Skeletal muscle cell (primary cell): Measurements from ENCODE around the gene SOWAHC.
"Not testable (repeated sequence)": the region's sequence is repeated elsewhere in the genome, so short reads cannot be mapped to it uniquely, and the experiment has no call there.

Experiments used
- DNase-seq: peaks from one replicate; pipeline ENCODE4 v3.0.0-alpha.2; 2010; ENCODE audit warnings: low read depth
- H3K4me3 ChIP-seq: 2 replicates; pipeline ENCODE4 v1.5.1; 2011; ENCODE audit warnings: low read depth, mild to moderate bottlenecking, control low read depth, low read length, moderate library complexity

Gene SOWAHC

DNA sequence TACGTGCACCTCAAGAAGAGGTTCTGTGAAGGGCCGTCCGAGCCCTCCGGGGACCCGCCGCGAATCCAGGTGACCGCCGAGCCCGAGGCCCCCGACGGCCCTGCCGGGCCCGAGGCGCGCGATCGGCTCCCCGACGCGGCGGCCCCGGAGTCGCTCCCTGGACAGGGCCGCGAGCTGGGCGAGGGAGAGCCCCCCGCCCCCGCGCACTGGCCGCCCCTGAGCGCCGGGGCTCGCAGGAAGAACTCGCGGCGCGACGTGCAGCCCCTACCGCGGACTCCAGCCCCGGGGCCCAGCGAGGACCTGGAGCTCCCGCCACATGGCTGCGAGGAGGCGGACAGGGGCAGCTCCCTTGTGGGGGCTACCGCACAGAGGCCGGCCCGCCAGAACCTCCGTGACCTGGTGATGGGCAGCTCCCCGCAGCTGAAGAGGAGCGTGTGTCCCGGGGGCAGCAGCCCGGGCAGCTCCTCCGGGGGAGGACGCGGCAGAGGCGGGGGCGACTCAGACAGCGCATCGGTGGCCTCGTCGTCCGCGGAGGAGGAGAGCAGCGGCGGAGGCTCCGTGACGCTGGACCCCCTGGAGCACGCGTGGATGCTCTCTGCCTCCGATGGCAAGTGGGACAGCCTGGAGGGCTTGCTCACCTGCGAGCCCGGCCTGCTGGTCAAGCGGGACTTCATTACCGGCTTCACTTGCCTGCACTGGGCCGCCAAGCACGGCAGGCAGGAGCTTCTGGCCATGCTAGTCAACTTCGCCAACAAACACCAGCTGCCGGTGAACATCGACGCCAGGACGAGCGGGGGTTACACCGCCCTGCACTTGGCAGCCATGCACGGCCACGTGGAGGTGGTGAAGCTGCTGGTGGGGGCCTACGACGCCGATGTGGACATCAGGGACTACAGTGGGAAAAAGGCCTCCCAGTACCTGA is 812 bp downstream of the SOWAHC start:
- peak overlapping the region; percentile 72 for H3K4me3 ChIP-seq
- no peak for DNase-seq

DNA sequence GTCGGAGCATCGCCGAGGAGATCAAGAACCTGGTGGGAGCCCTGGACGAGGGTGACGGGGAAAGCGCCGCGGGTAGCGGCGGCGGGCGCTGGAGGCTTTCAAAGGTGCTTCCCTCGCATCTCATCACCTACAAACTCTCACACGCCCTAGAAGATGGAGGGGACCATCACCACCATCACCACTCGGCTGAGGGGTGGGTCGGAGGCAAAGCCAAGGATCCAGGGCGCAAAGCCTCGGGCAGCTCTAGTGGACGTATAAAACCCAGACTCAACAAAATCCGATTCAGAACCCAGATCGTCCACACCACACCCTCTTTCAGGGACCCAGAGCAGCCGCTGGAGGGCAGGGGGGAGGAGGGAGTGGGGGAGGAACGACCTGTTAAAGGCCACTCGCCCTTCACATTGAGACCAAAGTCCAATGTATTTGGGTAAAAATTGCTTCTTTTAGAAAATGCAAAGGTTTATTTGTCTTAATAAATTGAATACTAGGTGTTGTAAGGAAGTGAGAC is 1.5 kb downstream of the SOWAHC start:
- no peak for DNase-seq
- H3K4me3 ChIP-seq = peak overlapping the region; percentile 72

DNA sequence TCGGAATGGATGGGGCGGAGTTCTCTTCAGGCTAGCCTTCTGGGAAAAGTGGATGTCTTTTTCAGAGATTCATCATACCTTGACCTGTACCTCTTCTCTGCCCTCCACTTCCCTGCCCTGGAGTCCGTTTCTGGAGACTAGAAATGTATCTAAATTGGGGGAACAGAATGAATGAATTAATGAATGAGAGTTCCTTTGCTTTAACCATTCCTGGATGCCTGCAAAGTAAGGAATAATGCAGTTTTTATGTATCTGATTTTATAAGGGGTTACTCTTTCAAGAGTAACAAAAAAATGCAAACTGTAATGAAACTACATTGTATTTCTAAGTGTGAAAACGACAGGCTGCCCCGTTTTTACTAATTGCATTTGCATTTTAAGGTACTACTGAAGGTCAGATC is 2.0 kb downstream of the SOWAHC start:
- peak overlapping the region; percentile 72 for H3K4me3 ChIP-seq
- no peak for DNase-seq

DNA sequence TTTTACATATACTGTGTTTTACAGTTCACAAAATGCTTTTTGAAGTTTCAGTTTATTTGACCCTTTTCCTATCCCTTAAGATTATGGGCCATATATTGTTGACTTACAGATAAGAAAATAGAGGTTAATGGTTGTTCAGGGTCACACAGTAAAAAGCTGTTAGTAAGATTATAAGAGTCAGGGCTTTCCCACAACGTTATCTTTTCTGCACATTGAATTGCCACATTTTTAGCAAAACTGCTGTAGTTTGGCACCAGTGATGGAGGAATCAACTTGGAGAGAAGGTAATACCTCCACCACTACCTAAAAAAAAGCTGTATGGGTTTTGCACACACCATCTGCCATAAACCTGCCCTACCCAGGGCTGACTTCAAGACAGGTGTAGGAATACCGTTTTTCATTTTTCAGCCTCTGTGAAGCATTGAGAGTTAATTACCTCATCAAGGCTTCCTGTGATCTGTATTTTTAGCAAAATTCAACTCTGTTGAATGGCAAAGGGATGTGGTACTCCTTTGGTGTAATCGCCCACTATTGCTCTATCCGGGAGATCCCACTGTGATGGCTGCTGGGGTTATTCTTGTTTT is 5.0 kb downstream of the SOWAHC start:
- DNase-seq = no peak
- no peak overlapping the region for H3K4me3 ChIP-seq

DNA sequence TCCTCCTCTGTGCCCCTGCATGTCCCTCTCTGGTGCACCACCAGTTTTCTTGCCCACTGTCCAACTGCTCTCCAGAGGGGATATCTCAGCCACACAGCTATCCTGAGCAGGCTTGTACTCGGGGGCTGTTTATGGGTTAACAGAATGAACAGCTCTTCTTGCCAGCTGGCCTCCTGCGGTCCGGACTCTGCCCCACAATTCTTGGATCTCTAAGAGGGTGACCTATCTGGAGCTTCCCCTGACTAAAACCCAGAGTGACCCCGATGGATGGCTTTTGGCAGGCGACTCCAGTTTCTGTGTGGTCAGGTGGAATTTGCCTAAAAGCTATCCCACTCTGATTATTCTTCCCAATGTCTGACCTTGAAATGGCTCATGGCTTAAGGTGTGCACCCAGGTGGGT is 9.1 kb downstream of the SOWAHC start:
- no peak for DNase-seq
- H3K4me3 ChIP-seq = no peak overlapping the region

DNA sequence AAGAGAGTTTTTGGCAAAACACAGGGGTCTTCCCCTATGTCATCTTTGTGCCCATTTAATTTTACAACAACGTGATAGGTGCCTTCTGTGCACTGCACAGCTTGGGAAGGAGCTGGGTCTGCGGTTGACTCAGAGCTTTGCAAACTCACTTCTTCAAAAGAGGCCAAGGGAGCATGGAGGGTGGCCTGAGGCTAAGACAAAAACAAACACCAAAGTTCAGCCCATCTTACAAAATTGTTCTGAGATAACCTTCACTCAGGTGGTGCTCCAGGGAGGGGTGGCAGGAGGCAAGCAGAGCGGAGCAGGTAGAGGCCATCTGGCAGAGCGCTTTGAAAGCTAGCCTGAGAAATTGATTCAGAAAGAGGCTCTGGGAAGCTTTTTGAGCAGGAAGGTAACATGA is 9.8 kb downstream of the SOWAHC start:
- H3K4me3 ChIP-seq = no peak overlapping the region
- no peak for DNase-seq

DNA sequence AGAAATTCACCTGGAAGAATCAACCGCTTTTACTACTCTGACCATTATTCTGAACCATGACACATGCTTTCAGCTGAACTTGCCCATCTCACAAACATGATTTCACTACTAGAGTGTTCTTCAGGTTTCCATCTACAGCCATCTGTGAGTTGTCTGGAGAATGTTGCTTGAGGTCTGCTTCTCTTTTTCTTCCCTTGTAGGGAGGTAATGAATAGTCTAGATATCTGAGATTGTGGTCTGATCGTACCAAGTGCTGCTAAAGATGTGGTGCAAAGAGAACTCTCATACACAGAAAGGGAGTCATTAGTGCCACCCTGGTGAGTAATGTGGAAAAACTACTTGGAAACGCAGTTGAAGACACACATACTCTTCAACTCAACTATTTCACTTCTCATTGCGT is 10.2 kb downstream of the SOWAHC start:
- no peak overlapping the region for H3K4me3 ChIP-seq
- DNase-seq = no peak

DNA sequence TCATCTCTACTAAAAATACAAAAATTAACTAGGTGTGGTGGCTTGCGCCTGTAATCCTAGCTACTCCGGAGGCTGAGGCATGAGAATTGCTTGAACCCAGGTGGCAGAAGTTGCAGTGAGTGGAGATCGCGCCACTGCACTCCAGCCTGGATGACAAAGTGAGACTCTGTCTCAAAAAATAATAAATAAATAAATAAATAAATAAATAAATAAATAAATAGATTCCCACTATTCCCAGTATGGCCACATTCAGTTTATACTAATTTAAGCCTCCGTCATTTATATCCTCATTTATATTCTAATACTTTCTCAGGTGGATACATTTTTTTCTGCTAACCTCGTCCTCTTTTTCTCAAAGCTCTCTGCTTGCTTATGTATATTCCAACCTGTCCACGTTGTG is 14.2 kb downstream of the SOWAHC start:
- H3K4me3 ChIP-seq, DNase-seq: not testable (repeated sequence)

DNA sequence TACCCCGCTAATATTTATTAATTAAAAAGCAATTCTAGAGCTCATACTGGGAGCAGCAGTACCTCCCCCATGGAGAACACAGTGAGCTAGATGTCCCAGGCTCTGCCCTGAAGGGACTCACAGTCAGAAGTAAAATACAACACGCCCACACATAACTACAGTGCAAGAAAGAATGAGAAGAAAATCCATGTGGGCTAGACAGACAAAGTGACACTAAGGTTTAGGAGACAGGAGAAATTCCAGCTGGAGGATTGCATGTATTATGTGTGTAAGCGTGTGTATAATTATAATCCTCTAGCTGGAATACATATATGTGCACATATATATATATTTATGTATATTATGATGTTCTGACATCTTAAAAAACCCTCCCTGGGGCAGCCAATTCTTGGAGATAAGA is 15.7 kb downstream of the SOWAHC start:
- no peak overlapping the region for H3K4me3 ChIP-seq
- DNase-seq = no peak

DNA sequence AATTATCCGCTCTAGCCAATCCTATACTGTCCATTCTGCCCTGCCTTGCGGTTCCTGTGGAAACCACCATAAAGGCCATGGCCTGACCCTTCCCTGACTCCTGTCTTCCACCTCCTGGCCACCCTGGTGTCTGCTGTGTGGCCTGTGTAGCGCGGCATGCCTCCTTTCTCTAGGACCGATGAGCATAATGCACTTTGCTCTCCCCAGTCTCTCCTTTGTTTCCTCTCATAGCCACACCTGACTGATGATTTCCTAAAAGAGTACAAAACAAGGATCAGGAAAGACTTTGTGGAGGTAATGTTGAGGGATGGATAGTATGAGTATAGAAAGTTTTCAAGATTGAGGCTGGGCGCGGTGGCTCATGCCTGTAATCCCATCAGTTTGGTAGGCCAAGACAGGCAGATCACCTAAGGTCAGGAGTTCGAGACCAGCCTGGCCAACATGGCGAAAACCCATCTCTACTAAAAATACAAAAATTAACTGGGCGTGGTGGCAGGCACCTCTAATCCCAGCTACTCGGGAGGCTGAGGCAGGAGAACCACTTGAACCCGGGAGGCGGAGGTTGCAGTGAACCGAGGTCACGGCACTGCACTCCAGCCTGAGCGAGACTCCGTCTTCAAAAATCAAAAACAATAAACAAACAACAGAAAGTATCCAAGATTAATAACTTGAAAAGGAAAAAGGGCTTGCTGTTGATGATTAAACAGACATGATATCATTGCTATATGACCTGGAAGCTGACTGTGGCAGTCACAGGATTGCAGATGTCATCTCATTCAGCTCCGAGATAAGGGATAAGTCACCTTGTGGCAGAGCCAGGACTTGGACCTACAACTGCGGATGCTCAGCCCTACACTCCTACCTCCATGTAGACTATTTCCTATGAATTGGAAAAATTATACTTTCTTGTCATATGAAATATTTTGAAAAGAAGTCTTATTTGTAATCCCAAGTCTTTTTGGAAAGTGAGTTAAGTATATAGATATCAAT is 16.6 kb downstream of the SOWAHC start:
- H3K4me3 ChIP-seq = no peak overlapping the region
- no peak for DNase-seq

DNA sequence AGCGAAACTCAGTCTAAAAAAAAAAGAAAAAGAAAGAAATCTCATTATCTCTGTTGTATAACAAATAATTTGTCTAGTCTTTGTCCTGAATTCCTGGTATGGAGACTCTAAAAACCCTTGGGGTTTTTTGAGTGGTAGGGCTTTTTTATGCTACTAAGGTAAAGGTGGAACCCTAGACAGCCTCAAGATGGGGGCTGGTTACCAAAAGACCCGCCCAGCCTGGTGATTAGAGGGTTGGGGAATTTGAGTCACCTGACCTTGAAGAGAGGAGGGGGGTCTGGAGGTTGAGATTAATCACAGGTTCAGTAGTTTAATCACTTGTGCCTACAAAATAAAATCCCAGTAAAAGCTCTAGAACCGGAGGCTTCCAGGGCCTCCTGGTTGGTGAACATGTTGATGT is 17.6 kb downstream of the SOWAHC start:
- no peak overlapping the region for H3K4me3 ChIP-seq
- no peak for DNase-seq

DNA sequence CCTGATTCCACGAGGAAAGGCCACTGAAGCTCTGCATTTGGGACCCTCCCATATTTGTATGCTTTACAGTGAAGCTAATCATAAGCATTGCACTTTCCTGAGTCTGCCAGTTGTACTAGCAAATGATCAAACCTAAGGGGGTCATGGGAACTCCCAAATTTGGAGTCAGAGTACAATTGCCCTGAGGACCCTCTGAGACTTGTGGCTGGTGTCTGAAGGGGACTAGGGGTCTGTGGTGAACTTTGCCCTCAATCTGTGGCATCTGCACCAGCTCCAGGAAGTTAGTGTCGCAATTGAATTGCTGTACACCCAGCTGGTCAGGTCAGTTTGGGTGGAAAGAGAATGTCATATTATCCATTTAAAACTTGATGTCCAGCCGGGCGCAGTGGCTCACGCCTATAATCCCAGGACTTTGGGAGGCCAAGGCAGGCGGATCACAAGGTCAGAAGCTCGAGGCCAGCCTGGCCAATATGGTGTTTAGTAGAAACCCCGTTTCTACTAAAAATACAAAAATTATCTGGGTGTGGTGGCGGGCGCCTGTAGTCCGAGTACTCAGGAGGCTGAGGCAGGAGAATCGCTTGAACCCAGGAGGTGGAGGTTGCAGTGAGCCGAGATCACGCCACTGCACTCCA is 18.1 kb downstream of the SOWAHC start:
- no peak for DNase-seq
- H3K4me3 ChIP-seq = no peak overlapping the region

DNA sequence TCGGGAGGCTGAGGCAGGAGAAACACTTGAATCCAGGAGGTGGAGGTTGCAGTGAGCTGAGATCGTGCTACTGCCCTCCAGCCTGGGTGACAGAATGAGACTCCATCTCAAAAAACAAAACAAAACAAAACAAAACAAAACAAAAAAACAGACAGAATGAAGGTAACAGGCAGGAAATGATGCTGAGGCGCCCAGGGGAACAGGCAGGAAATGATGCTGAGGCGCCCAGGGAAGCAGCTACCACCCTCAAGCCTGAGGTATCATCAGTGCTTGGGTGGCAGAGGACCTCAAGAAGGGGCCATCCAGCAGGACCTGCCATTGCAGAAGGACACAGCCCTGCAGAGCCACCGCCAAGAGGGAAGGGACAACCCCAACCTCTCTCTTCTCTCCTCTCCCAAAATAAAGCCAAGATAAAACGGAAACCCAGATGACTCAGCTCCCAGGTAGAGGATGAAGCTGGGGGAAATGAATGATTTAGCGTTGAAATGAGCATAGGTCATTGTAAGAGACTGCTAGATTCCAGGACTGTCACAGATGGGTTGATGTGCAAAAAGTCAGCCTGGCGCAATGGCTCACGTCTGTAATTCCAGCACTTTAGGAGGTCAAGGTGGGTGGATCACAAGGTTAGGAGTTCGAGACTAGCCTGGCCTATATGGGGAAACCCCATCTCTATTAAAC is 19.3 kb downstream of the SOWAHC start:
- no peak overlapping the region for H3K4me3 ChIP-seq
- DNase-seq = no peak

DNA sequence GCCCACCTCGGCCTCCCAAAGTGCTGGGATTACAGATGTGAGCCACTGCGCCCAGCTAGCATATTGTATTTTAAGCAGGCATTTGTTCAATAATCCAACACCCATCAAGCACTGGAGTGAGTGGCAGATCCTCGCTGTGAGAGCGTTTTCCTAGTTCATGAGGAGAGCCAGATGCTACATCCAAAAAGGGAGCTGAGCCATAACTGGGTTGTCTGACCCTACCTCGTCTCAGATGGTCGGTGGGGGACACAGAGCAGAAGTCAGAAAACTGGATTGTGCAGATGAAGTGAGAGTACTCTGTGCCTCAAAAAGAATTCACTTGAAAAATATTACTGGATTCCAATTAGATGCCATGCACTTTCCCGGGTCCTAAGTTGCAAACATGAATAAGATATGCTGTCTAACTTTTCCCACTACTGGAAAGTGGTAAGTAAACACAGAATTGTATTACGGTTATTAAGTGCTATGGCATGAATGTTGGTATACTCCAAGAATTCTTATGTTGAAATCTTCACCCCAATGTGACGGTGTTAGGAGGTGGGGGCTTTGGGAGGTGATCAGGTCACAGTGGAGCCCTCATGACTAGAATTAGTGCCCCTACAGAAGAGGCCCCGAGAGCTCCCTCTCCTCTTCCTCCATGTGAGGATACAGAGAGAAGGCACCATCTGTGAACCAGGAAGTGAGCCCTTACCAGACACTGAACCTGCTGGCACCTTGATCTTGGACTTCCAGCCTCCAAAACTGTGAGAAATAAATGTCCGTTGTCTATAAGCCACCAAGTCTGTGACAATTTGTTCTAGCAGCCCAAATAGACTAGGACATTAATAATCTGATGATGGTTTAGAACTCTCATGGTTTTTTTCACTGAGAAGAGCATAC is 21.5 kb downstream of the SOWAHC start:
- no peak for DNase-seq
- H3K4me3 ChIP-seq = no peak overlapping the region

DNA sequence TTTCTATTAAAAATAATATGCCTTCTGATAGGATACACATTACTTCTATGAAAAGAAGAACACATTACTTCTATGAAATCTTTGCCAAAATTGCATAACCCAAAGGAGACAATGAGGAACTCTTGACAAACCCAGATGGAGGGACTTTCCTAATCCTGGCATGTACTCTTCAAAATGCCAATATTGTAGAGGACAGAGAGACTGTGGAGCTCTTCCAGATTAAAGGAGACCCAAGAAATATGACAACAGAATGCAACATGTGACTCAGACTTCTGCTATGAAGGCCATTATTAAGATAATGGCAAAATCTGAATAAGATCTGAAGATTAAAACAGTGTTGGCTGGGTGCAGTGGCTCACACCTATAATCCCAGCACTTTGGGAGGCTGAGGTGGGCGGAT is 22.2 kb downstream of the SOWAHC start:
- H3K4me3 ChIP-seq = no peak overlapping the region

DNA sequence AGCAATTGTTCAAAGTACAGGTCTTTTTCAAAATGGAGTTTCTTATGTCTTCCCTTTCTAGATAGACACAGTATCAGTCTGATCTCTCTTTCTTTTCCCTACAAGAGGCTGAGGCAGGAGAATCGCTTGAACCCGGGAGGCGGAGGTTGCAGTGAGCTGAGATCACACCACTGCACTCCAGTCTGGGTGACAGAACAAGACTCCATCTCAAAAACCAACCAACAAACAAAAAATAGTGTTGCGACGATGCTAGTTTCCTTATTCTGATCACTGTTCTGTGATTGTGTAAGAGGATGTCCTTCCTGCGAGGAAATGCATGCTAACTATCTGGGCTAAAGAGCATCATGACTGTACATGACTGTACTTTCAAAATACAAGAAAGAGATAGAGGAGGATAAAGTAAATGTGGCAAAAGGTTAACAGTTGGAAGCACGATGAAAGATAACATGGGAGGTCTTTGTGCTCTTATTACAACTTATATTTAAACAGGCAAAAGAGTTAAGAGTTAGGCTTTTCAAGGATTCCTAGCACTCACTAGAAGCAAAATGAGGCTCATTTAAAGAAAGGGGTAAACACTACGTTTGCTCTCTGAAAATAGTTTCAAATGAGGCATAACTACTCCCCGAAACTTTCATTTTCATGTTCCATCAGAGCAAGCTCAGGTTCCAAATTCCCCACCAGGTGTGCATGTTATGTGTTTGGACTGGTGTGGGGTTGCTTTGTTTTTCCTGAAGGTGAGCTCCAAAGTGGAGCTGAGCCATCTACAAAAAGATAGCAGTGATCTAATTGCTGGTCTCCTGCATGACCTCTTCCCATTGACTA is 23.8 kb downstream of the SOWAHC start:
- no peak overlapping the region for H3K4me3 ChIP-seq
- DNase-seq = peak; percentile 42

More for the DNA sequence above, 22.2 kb downstream of the SOWAHC start:
- no peak for DNase-seq

DNA sequence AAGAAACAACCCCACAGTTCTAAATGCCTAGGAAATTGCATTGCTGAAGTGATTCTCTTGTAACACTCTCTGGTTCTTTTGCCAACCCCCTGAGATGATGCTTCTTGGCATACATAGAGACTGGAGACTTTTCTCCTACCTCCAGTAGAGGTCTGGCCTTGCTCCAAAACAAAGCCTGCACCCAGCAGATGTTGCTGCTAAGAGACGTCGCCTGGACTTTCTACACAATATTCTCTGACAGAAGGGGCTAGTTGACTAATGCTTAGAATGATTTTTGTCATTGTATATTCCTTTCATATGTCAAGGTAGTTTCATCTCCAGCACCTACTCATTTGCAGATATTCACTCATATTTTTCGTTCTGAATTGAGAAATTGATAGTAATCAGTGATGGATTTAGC is 24.6 kb downstream of the SOWAHC start:
- DNase-seq = peak; percentile 64
- H3K4me3 ChIP-seq = no peak overlapping the region
